ENCODE results near the gene SRPRB.

- no peak for TF ChIP-seq LEF1 (IDR thresholded peaks at IDR 0.05; ENCODE audit: borderline replicate concordance)
- TF ChIP-seq SP1 (IDR thresholded peaks at IDR 0.05) = no peak
- no peak for TF ChIP-seq ZNF384 (IDR thresholded peaks at IDR 0.05)
Measured at GRCh38 chr3:133869586-133869985, 64.0 kb downstream of the SRPRB start.
